WTC11 (cell line): ENCODE measurements around the gene CACNA2D1. TPM values are rescaled to one million over a fixed set of nuclear protein-coding genes. Genes with fewer than 3 reads are reported as not detected.

Source experiments
- ATAC-seq: fragments of 200-7000 bp; cut with Tn5 transposase; 2 replicates; pipeline ENCODE4 v1.10.0; 2021; ENCODE audit warnings: mild to moderate bottlenecking, moderate library complexity
- CTCF ChIA-PET: fragments of 300-600 bp; sonication (Branson Sonifier 250); formaldehyde crosslinking; loops from one replicate; lab custom pipeline; 2021; ENCODE audit warnings: antibody characterized with exemption; lab: Charles Lee
- POLR2A ChIA-PET: fragments of 350-600 bp; sonication (Branson Sonifier 250); formaldehyde crosslinking; loops from one replicate; lab custom pipeline; 2021; ENCODE audit warnings: antibody characterized with exemption; lab: Charles Lee
- DNase-seq: peaks from one replicate; pipeline ENCODE4 v3.0.0; 2021; ENCODE audit warnings: low spot score
- H3K27ac Mint-ChIP-seq: 2 replicates; pipeline ENCODE4 v1.8.0; 2021; ENCODE audit warnings: mixed read lengths
- H3K27me3 Mint-ChIP-seq: 2 replicates; pipeline ENCODE4 v1.8.0; 2021; ENCODE audit warnings: low read depth, mild to moderate bottlenecking, moderate library complexity, mixed read lengths
- H3K36me3 Mint-ChIP-seq: 2 replicates; pipeline ENCODE4 v1.8.0; 2021; ENCODE audit warnings: mixed read lengths
- H3K4me1 Mint-ChIP-seq: 2 replicates; pipeline ENCODE4 v1.8.0; 2022; ENCODE audit warnings: mixed read lengths
- H3K4me3 Mint-ChIP-seq: 2 replicates; pipeline ENCODE4 v1.8.0; 2021; ENCODE audit warnings: mild to moderate bottlenecking, moderate library complexity, mixed read lengths
- H3K9me3 Mint-ChIP-seq: 2 replicates; pipeline ENCODE4 v1.8.0; 2021; ENCODE audit warnings: mixed read lengths
- ATF6 ChIP-seq: sonication (generic); formaldehyde crosslinking; IDR thresholded peaks from 2 replicates; pipeline ENCODE4 v1.8.1; 2023; ENCODE audit warnings: mild to moderate bottlenecking, missing genetic modification reagents
- E2F1 ChIP-seq: sonication (generic); formaldehyde crosslinking; IDR thresholded peaks from 2 replicates; pipeline ENCODE4 v1.8.0; 2022; ENCODE audit warnings: mild to moderate bottlenecking, missing genetic modification reagents
- E2F5 ChIP-seq: sonication (generic); formaldehyde crosslinking; IDR thresholded peaks from 2 replicates; pipeline ENCODE4 v1.8.1; 2022; ENCODE audit warnings: mild to moderate bottlenecking, moderate library complexity, missing genetic modification reagents
- EMX1 ChIP-seq: fragments of 250-450 bp; sonication (Bioruptor Pico); IDR thresholded peaks from 2 replicates; pipeline ENCODE4 v1.8.0; 2021; ENCODE audit warnings: mild to moderate bottlenecking
- IRF2 ChIP-seq: sonication (generic); formaldehyde crosslinking; IDR thresholded peaks from 2 replicates; pipeline ENCODE4 v1.8.0; 2022; ENCODE audit warnings: low read depth, missing genetic modification reagents, borderline replicate concordance
- NFATC4 ChIP-seq: fragments of 250-450 bp; sonication (Bioruptor Pico); IDR thresholded peaks from 2 replicates; pipeline ENCODE4 v1.9.0; 2021; ENCODE audit warnings: mild to moderate bottlenecking
- NFYB ChIP-seq: sonication (generic); formaldehyde crosslinking; conservative IDR thresholded peaks from 2 replicates; pipeline ENCODE4 v1.8.0; 2022; ENCODE audit warnings: low read depth, missing genetic modification reagents
- NR1H2 ChIP-seq: sonication (generic); formaldehyde crosslinking; IDR thresholded peaks from 2 replicates; pipeline ENCODE4 v1.9.0; 2021; ENCODE audit warnings: mild to moderate bottlenecking, moderate library complexity, missing genetic modification reagents
- NR2C2 ChIP-seq: sonication (generic); formaldehyde crosslinking; IDR thresholded peaks from 2 replicates; pipeline ENCODE4 v1.8.0; 2022; ENCODE audit warnings: mild to moderate bottlenecking, missing genetic modification reagents
- NR3C1 ChIP-seq: sonication (generic); formaldehyde crosslinking; conservative IDR thresholded peaks from 2 replicates; pipeline ENCODE4 v1.8.1; 2023; ENCODE audit warnings: low read depth, mild to moderate bottlenecking, missing genetic modification reagents
- STAT6 ChIP-seq: sonication (generic); formaldehyde crosslinking; conservative IDR thresholded peaks from 2 replicates; pipeline ENCODE4 v1.8.1; 2023; ENCODE audit warnings: mild to moderate bottlenecking, low read depth, missing genetic modification reagents, moderate library complexity
- TCF7 ChIP-seq: sonication (generic); formaldehyde crosslinking; IDR thresholded peaks from 2 replicates; pipeline ENCODE4 v1.8.0; 2022; ENCODE audit warnings: mild to moderate bottlenecking, low read depth, missing genetic modification reagents, moderate library complexity
- TEAD1 ChIP-seq: sonication (generic); formaldehyde crosslinking; IDR thresholded peaks from 2 replicates; pipeline ENCODE4 v1.8.0; 2022; ENCODE audit warnings: mild to moderate bottlenecking, missing genetic modification reagents
- ZBTB43 ChIP-seq: sonication (generic); formaldehyde crosslinking; IDR thresholded peaks from 2 replicates; pipeline ENCODE4 v1.8.1; 2023; ENCODE audit warnings: mild to moderate bottlenecking, missing genetic modification reagents
- ZMAT4 ChIP-seq: fragments of 250-450 bp; sonication (Bioruptor Pico); IDR thresholded peaks from 2 replicates; pipeline ENCODE4 v1.9.0; 2021; ENCODE audit warnings: mild to moderate bottlenecking
- ZNF121 ChIP-seq: sonication (generic); formaldehyde crosslinking; IDR thresholded peaks from 2 replicates; pipeline ENCODE4 v1.8.0; 2023; ENCODE audit warnings: missing genetic modification reagents
- ZNF263 ChIP-seq: sonication (generic); formaldehyde crosslinking; IDR thresholded peaks from 2 replicates; pipeline ENCODE4 v1.8.1; 2022; ENCODE audit warnings: low read depth, mild to moderate bottlenecking, moderate library complexity, missing genetic modification reagents
- ZNF416 ChIP-seq: fragments of 250-450 bp; sonication (Bioruptor Pico); IDR thresholded peaks from 2 replicates; pipeline ENCODE4 v1.9.0; 2021; ENCODE audit warnings: mild to moderate bottlenecking, inconsistent platforms
- ZNF423 ChIP-seq: fragments of 250-450 bp; sonication (Bioruptor Pico); IDR thresholded peaks from 2 replicates; pipeline ENCODE4 v2.1.2; 2022; ENCODE audit warnings: mild to moderate bottlenecking, moderate library complexity
- total RNA-seq: library from RNA; stranded (reverse); gene quantifications from 3 replicates; pipeline ENCODE4 v1.2.3, GENCODE V29; 2021
- TF ChIP-seq, protein P1 (sequence below): sonication (generic); formaldehyde crosslinking; IDR thresholded peaks from 2 replicates; pipeline ENCODE4 v1.8.1; 2023; ENCODE audit warnings: mild to moderate bottlenecking, missing genetic modification reagents, moderate library complexity

Gene CACNA2D1
- total RNA-seq, 1 experiment from 2014 or later: 33.3 TPM

DNA sequence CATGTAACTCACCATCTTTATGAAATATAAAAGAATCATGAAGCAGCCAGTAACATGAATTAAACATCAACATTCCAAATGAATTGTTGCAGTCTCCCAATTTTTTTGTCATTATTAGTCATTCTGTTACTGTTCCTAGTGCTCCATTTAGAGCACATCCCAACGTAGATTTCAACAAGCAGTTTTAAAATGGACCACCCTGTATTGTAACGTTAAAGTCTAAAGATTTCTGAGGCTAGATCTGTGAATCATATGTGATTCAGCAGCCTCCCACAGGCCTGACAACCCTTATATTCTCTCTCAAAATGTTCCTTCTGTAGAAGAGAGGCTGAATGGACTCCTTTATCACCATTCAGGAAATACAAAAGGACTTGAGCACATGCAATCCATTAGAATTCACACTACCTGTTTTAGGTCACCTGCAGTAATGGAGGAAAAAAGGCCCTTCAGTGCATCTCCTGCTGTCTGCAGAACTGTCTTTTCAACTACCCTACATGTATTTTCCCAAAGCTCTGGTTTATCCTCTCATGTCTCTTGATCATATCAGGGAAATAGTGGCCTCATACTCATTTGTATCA, 81.4 kb downstream of the CACNA2D1 start:
- H3K36me3 Mint-ChIP-seq: no peaks in the 10 kb centered on the region
- H3K4me1 Mint-ChIP-seq: peaks cover 43% of the 10 kb centered on the region
- no peaks in the 10 kb centered on the region for H3K27me3 Mint-ChIP-seq
- no peak overlapping the region for H3K4me3 Mint-ChIP-seq
- no peak for DNase-seq
- ChIA-PET CTCF (interaction anchor here (1.6 kb wide), 1 partner anchor 128 kb away, joined by 6 read pairs; no protein-coding TSS in a partner anchor), POLR2A (no interaction called here)
- ATAC-seq: peak; percentile 61; the same call in 1 of the 2 replicates
- no peak for TF ChIP-seq E2F1 (CRISPR knock-in tag)
- no peak for TF ChIP-seq NFYB (CRISPR knock-in tag)
- TF ChIP-seq NR2C2: no peak
- TF ChIP-seq E2F5 (CRISPR knock-in tag): no peak
- H3K27ac Mint-ChIP-seq: peak overlapping the region; percentile 31
- H3K9me3 Mint-ChIP-seq: no peaks in the 10 kb centered on the region

GRCh38 chr7:82360591-82361368, 82.8 kb downstream of the CACNA2D1 start:
- no peak overlapping the region for H3K4me3 Mint-ChIP-seq
- H3K27ac Mint-ChIP-seq: no peak overlapping the region
- TF ChIP-seq ZNF416 (CRISPR knock-in tag): no peak
- TF ChIP-seq EMX1 (CRISPR knock-in tag): no peak
- TF ChIP-seq NFATC4: no peak
- TF ChIP-seq ZNF121 (CRISPR knock-in tag): no peak
- TF ChIP-seq TCF7 (CRISPR knock-in tag): no peak
- TF ChIP-seq ZBTB43: no peak
- no peak for TF ChIP-seq ZNF263
- no peak for TF ChIP-seq NR1H2
- TF ChIP-seq ZNF423 (CRISPR knock-in tag): no peak
- DNase-seq (no peak), ATAC-seq (peak; percentile 44; the same call in 1 of the 2 replicates)
- POLR2A ChIA-PET: no interaction called here
- H3K4me1 Mint-ChIP-seq: peaks cover 40% of the 10 kb centered on the region
- no peaks in the 10 kb centered on the region for H3K36me3 Mint-ChIP-seq
- H3K9me3 Mint-ChIP-seq: no peaks in the 10 kb centered on the region
- no peaks in the 10 kb centered on the region for H3K27me3 Mint-ChIP-seq
- CTCF ChIA-PET: interaction anchor here (1.6 kb wide), 1 partner anchor 126 kb away, joined by 6 read pairs; no protein-coding TSS in a partner anchor

- Mint-ChIP-seq H3K4me3 (no peak overlapping the region), H3K27ac (no peak overlapping the region), H3K4me1 (peaks cover 40% of the 10 kb centered on the region), H3K27me3 (no peaks in the 10 kb centered on the region), H3K9me3 (no peaks in the 10 kb centered on the region), H3K36me3 (no peaks in the 10 kb centered on the region)
- ATAC-seq (no peak), DNase-seq (no peak)
- POLR2A ChIA-PET: interaction anchor here (0.6 kb wide), 1 partner anchor 33 kb away, joined by 3 read pairs; no protein-coding TSS in a partner anchor
- CTCF ChIA-PET: interaction anchor here (1.0 to 1.4 kb wide), 3 partner anchors 125 to 195 kb away, joined by 3 to 6 read pairs (median 5); no protein-coding TSS in a partner anchor
- TF ChIP-seq IRF2 (CRISPR knock-in tag) (no peak), E2F1 (CRISPR knock-in tag) (no peak), ZMAT4 (CRISPR knock-in tag) (no peak), TEAD1 (CRISPR knock-in tag) (no peak), STAT6 (CRISPR knock-in tag) (no peak), ATF6 (CRISPR knock-in tag) (no peak), NR3C1 (no peak), NR1H2 (no peak)
- TF ChIP-seq, protein P1, sequence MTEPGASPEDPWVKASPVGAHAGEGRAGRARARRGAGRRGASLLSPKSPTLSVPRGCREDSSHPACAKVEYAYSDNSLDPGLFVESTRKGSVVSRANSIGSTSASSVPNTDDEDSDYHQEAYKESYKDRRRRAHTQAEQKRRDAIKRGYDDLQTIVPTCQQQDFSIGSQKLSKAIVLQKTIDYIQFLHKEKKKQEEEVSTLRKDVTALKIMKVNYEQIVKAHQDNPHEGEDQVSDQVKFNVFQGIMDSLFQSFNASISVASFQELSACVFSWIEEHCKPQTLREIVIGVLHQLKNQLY (CRISPR knock-in tag): no peak
Measured at GRCh38 chr7:82359426-82359825, 84.2 kb downstream of the CACNA2D1 start.
